K562 (cell line): ENCODE data around the gene HARS1. TPM values are rescaled to one million over a fixed set of nuclear protein-coding genes. Genes with fewer than 3 reads are reported as not detected.

Source experiments
- ATF6 ChIP-seq: sonication (generic); formaldehyde crosslinking; IDR thresholded peaks from 2 replicates; pipeline ENCODE4 v1.4.0; 2020; ENCODE audit warnings: mild to moderate bottlenecking, missing genetic modification reagents
- BCLAF1 ChIP-seq, 2 experiments: fragments of 450-650 bp in 1 of 2; IDR thresholded peaks; 2 replicates each; pipeline ENCODE4 v1.6.1; 2011 to 2017; ENCODE audit warnings: low read depth in 2 of 2, antibody characterized with exemption in 1 of 2, borderline replicate concordance in 1 of 2, low read length in 1 of 2, mild to moderate bottlenecking in 1 of 2, mixed read lengths in 1 of 2; ENCODE audit not compliant: control insufficient read depth in 1 of 2
- FIP1L1 ChIP-seq: fragments of 200-400 bp; formaldehyde crosslinking; IDR thresholded peaks from 2 replicates; pipeline ENCODE4 v1.6.1; 2018; ENCODE audit warnings: mild to moderate bottlenecking, low read depth, low read length; ENCODE audit not compliant: poor library complexity, severe bottlenecking
- NCOA6 ChIP-seq: fragments of 450-650 bp; IDR thresholded peaks from 2 replicates; pipeline ENCODE4 v1.6.1; 2017; ENCODE audit warnings: mild to moderate bottlenecking
- NR0B1 ChIP-seq: fragments of 450-650 bp; IDR thresholded peaks from one replicate; pipeline ENCODE4 v1.6.1; 2018; ENCODE audit warnings: mild to moderate bottlenecking, moderate library complexity; ENCODE audit not compliant: partially characterized antibody
- NUFIP1 ChIP-seq: fragments of 450-650 bp; IDR thresholded peaks from 2 replicates; pipeline ENCODE4 v1.6.1; 2018; ENCODE audit not compliant: partially characterized antibody
- POLR2AphosphoS5 ChIP-seq: IDR thresholded peaks from 2 replicates; pipeline ENCODE4 v1.6.1; 2011; ENCODE audit warnings: mild to moderate bottlenecking, low read depth, low read length, moderate library complexity; ENCODE audit not compliant: control insufficient read depth, insufficient read depth
- PRDM10 ChIP-seq: fragments of 450-650 bp; IDR thresholded peaks from 2 replicates; pipeline ENCODE4 v1.6.1; 2018; ENCODE audit not compliant: partially characterized antibody
- SRSF9 ChIP-seq: fragments of 200-400 bp; formaldehyde crosslinking; IDR thresholded peaks from 2 replicates; pipeline ENCODE4 v1.6.1; 2017; ENCODE audit warnings: low read depth, low read length, borderline replicate concordance
- STAT5A ChIP-seq: IDR thresholded peaks from 2 replicates; pipeline ENCODE4 v1.6.1; 2012; ENCODE audit warnings: low read length, inconsistent platforms, borderline replicate concordance
- TCF7 ChIP-seq: sonication (generic); IDR thresholded peaks from 2 replicates; pipeline ENCODE4 v1.6.1; 2016; ENCODE audit warnings: antibody characterized with exemption, borderline replicate concordance
- TGIF2 ChIP-seq: sonication (generic); formaldehyde crosslinking; IDR thresholded peaks from 2 replicates; pipeline ENCODE4 v1.8.1; 2022; ENCODE audit warnings: mild to moderate bottlenecking, missing genetic modification reagents, moderate library complexity
- ZBTB1 ChIP-seq: sonication (generic); formaldehyde crosslinking; IDR thresholded peaks from 2 replicates; pipeline ENCODE4 v1.8.1; 2023; ENCODE audit warnings: missing genetic modification reagents, low read depth, mild to moderate bottlenecking, borderline replicate concordance
- ZBTB8A ChIP-seq: fragments of 450-650 bp; IDR thresholded peaks from 2 replicates; pipeline ENCODE4 v1.6.1; 2018; ENCODE audit warnings: mild to moderate bottlenecking, moderate library complexity; ENCODE audit not compliant: partially characterized antibody
- ZNF12 ChIP-seq: sonication (generic); formaldehyde crosslinking; IDR thresholded peaks from 2 replicates; pipeline ENCODE4 v1.4.0; 2020; ENCODE audit warnings: mild to moderate bottlenecking, missing genetic modification reagents
- ZNF282 ChIP-seq: sonication (generic); formaldehyde crosslinking; IDR thresholded peaks from 2 replicates; pipeline ENCODE4 v1.8.1; 2023; ENCODE audit warnings: missing genetic modification reagents
- ZZZ3 ChIP-seq: fragments of 450-650 bp; IDR thresholded peaks from 2 replicates; pipeline ENCODE4 v1.6.1; 2016; ENCODE audit warnings: antibody characterized with exemption, mild to moderate bottlenecking, moderate library complexity
- polyA plus RNA-seq, 8 experiments: library from polyadenylated mRNA; depleted of rRNA in 4 of 8; stranded (reverse) in 5 of 8; unstranded in 3 of 8; fragments of >200 nt; fragmentation: Nextera tagmentation in 2 of 8; fragmentation: Illumina TruSeq in 1 of 8; extraction: Ambion mirVana in 2 of 8; extraction: Trizol in 1 of 8; gene quantifications; 2 replicates each; pipeline versions ENCODE4 v1.2.1 to v1.2.3, GENCODE V29; 2011 to 2014; ENCODE audit warnings: inconsistent platforms in 1 of 8, missing spikeins in 1 of 8
- total RNA-seq, 7 experiments: library from RNA; depleted of rRNA in 6 of 7; stranded (reverse); fragments of >200 nt in 6 of 7; fragmentation: Illumina TruSeq in 2 of 7; extraction: Trizol in 2 of 7; gene quantifications; 2 replicates each; pipeline versions ENCODE4 v1.2.1 to v1.2.3, GENCODE V29; 2011 to 2021; ENCODE audit warnings: low replicate concordance in 1 of 7

HARS1 gene
- total and polyA plus RNA-seq, 9 of the 15 experiments (the other 6 are each of a cell fraction or from before 2014, with no cell fraction given), result 13.5 to 88.5 (median 75.2) TPM

GRCh38 chr5:140710899-140711552 lies 19.9 kb upstream of the HARS1 start (continued):
- TF ChIP-seq BCLAF1 (IDR thresholded peaks at IDR 0.05; ENCODE audit: borderline replicate concordance in 1 of 2, control insufficient read depth in 1 of 2, low read depth in 2 of 2, low read length in 1 of 2), result peak in 1 of 2 experiments; percentile 82; a peak in 1 of 4 replicates
- no peak for TF ChIP-seq NCOA6
- no peak for TF ChIP-seq ATF6 (CRISPR knock-in tag)
- TF ChIP-seq SRSF9, result no peak
- TF ChIP-seq ZNF12 (CRISPR knock-in tag), result no peak
- no peak for TF ChIP-seq FIP1L1
- no peak for TF ChIP-seq ZZZ3
- TF ChIP-seq ZNF282 (CRISPR knock-in tag), result no peak
- peak; percentile 20; the same call in 1 of the 2 replicates for TF ChIP-seq STAT5A
- peak; percentile 81 for TF ChIP-seq POLR2AphosphoS5
- no peak; the same call in 1 of the 2 replicates for TF ChIP-seq TGIF2 (CRISPR knock-in tag)
- TF ChIP-seq NUFIP1, result peak; percentile 67
- TF ChIP-seq ZBTB1 (CRISPR knock-in tag), result no peak
- no peak for TF ChIP-seq NR0B1
- TF ChIP-seq ZBTB8A, result peak; percentile 63
- TF ChIP-seq PRDM10, result peak; percentile 47
- no peak; the same call in 1 of the 2 replicates for TF ChIP-seq TCF7
